HCT116 (cell line): ENCODE data around the gene TYRO3.

ENCODE experiments used
- EZH2 ChIP-seq: fragments of 200-600 bp; sonication (generic); IDR thresholded peaks from 2 replicates; pipeline ENCODE4 v1.6.1; 2017; ENCODE audit warnings: antibody characterized with exemption, mixed run types
- POLR2AphosphoS5 ChIP-seq: IDR thresholded peaks from 2 replicates; pipeline ENCODE4 v1.6.1; 2011; ENCODE audit warnings: mild to moderate bottlenecking, low read depth, low read length, moderate library complexity
- ZFX ChIP-seq: fragments of 450-650 bp; IDR thresholded peaks from 2 replicates; pipeline ENCODE4 v1.6.1; 2017
- ZNF274 ChIP-seq: fragments of 200-500 bp; sonication (Bioruptor generic); IDR thresholded peaks from 2 replicates; pipeline ENCODE4 v1.6.1; 2014; ENCODE audit warnings: mild to moderate bottlenecking, low read depth, low read length, inconsistent platforms
- TF ChIP-seq, protein P1 (sequence below), 3 experiments: fragments of 200-600 bp in 1 of 3; sonication (generic) in 1 of 3; IDR thresholded peaks in 2 of 3; conservative IDR thresholded peaks in 1 of 3; 2 replicates each; pipeline ENCODE4 v1.5.1; 2012 to 2017; ENCODE audit warnings: low read depth in 2 of 3, low read length in 2 of 3, antibody characterized with exemption in 1 of 3, borderline replicate concordance in 1 of 3, control low read depth in 1 of 3, mild to moderate bottlenecking in 1 of 3, mixed read lengths in 1 of 3, mixed run types in 1 of 3, moderate library complexity in 1 of 3; ENCODE audit not compliant: insufficient read depth in 1 of 3
- TF ChIP-seq, protein P2 (sequence below): IDR thresholded peaks from 2 replicates; pipeline ENCODE4 v1.6.1; 2011; ENCODE audit warnings: mild to moderate bottlenecking, low read length, moderate library complexity; ENCODE audit not compliant: insufficient replicate concordance; ENCODE audit errors: extremely low read depth
- TF ChIP-seq, protein P3 (sequence below): IDR thresholded peaks from 2 replicates; pipeline ENCODE4 v1.6.1; 2012
- TF ChIP-seq, protein P4 (sequence below): IDR thresholded peaks from 2 replicates; pipeline ENCODE4 v1.6.1; 2012

DNA sequence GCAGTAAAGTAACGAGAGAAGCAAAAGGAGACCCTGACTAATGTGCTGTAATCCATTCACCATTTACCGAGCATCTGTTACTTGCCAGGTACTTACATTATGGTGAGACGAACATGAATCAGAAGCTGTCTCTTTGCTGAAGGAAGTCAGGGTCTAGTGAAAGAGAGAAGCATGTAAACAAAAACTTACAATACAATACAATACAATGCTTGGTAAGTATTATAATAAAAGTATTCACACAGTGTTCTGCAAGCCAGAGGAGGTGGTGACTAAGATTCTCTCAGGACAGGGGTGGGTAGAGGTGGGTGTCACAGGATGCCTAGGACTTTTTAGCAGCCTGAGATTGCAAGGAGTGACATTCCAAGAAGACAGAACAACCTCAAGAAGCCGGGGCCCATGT lies 51.0 kb downstream of the TYRO3 start:
- TF ChIP-seq, protein P1, sequence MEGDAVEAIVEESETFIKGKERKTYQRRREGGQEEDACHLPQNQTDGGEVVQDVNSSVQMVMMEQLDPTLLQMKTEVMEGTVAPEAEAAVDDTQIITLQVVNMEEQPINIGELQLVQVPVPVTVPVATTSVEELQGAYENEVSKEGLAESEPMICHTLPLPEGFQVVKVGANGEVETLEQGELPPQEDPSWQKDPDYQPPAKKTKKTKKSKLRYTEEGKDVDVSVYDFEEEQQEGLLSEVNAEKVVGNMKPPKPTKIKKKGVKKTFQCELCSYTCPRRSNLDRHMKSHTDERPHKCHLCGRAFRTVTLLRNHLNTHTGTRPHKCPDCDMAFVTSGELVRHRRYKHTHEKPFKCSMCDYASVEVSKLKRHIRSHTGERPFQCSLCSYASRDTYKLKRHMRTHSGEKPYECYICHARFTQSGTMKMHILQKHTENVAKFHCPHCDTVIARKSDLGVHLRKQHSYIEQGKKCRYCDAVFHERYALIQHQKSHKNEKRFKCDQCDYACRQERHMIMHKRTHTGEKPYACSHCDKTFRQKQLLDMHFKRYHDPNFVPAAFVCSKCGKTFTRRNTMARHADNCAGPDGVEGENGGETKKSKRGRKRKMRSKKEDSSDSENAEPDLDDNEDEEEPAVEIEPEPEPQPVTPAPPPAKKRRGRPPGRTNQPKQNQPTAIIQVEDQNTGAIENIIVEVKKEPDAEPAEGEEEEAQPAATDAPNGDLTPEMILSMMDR (IDR thresholded peaks at IDR 0.05 in 2 of 3, conservative IDR thresholded peaks at IDR 0.05 in 1 of 3; ENCODE audit: borderline replicate concordance in 1 of 3, insufficient read depth in 1 of 3, low read depth in 2 of 3, low read length in 2 of 3) = no peak
- no peak for TF ChIP-seq POLR2AphosphoS5
- TF ChIP-seq ZFX = no peak
- TF ChIP-seq, protein P2, sequence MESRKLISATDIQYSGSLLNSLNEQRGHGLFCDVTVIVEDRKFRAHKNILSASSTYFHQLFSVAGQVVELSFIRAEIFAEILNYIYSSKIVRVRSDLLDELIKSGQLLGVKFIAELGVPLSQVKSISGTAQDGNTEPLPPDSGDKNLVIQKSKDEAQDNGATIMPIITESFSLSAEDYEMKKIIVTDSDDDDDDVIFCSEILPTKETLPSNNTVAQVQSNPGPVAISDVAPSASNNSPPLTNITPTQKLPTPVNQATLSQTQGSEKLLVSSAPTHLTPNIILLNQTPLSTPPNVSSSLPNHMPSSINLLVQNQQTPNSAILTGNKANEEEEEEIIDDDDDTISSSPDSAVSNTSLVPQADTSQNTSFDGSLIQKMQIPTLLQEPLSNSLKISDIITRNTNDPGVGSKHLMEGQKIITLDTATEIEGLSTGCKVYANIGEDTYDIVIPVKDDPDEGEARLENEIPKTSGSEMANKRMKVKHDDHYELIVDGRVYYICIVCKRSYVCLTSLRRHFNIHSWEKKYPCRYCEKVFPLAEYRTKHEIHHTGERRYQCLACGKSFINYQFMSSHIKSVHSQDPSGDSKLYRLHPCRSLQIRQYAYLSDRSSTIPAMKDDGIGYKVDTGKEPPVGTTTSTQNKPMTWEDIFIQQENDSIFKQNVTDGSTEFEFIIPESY = no peak
- TF ChIP-seq, protein P3, sequence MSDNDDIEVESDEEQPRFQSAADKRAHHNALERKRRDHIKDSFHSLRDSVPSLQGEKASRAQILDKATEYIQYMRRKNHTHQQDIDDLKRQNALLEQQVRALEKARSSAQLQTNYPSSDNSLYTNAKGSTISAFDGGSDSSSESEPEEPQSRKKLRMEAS = no peak
- TF ChIP-seq EZH2 = no peak
- TF ChIP-seq, protein P4, sequence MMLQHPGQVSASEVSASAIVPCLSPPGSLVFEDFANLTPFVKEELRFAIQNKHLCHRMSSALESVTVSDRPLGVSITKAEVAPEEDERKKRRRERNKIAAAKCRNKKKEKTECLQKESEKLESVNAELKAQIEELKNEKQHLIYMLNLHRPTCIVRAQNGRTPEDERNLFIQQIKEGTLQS = no peak
- no peak for TF ChIP-seq ZNF274
